Trophoblast cell (in vitro differentiated cells and primary cell): ENCODE results near the gene COPS2.

Experiments used
- DNase-seq, 2 donors: peaks; one replicate each; pipeline ENCODE4 v3.0.0-alpha.2; 2016
- H2AFZ ChIP-seq: 2 replicates; pipeline ENCODE4 v1.6.1; 2013; ENCODE audit warnings: low read length, moderate library complexity, mild to moderate bottlenecking; ENCODE audit not compliant: insufficient read depth, poor library complexity
- H2AK5ac ChIP-seq: 2 replicates; pipeline ENCODE4 v1.6.1; 2013; ENCODE audit warnings: mild to moderate bottlenecking, low read length
- H2BK120ac ChIP-seq: 2 replicates; pipeline ENCODE4 v1.6.1; 2013; ENCODE audit warnings: low read length, mild to moderate bottlenecking, moderate library complexity; ENCODE audit not compliant: insufficient read depth, poor library complexity
- H2BK12ac ChIP-seq: 2 replicates; pipeline ENCODE4 v1.6.1; 2013; ENCODE audit warnings: mild to moderate bottlenecking, low read length, moderate library complexity
- H2BK5ac ChIP-seq: 2 replicates; pipeline ENCODE4 v1.6.1; 2013; ENCODE audit warnings: low read length, low read depth, moderate library complexity, mild to moderate bottlenecking; ENCODE audit not compliant: poor library complexity
- H3K14ac ChIP-seq: 2 replicates; pipeline ENCODE4 v1.6.1; 2013; ENCODE audit warnings: mild to moderate bottlenecking, low read length
- H3K18ac ChIP-seq: 2 replicates; pipeline ENCODE4 v1.6.1; 2013; ENCODE audit warnings: mild to moderate bottlenecking, low read length
- H3K23ac ChIP-seq: 2 replicates; pipeline ENCODE4 v1.6.1; 2013; ENCODE audit warnings: low read length
- H3K27ac ChIP-seq: 2 replicates; pipeline ENCODE4 v1.5.1; 2013; ENCODE audit warnings: low read depth, mild to moderate bottlenecking, inconsistent platforms, low read length, moderate library complexity
- H3K27me3 ChIP-seq: 2 replicates; pipeline ENCODE4 v1.6.1; 2013; ENCODE audit warnings: inconsistent platforms, mild to moderate bottlenecking, low read length, moderate library complexity; ENCODE audit not compliant: insufficient read depth
- H3K36me3 ChIP-seq, 2 experiments: 1 replicate in 1 of 2; 2 replicates in 1 of 2; pipeline ENCODE4 v1.6.1; 2013; ENCODE audit warnings: low read length in 2 of 2, mild to moderate bottlenecking in 2 of 2, moderate library complexity in 1 of 2; ENCODE audit not compliant: insufficient read depth in 2 of 2, control insufficient read depth in 1 of 2
- H3K4ac ChIP-seq: 2 replicates; pipeline ENCODE4 v1.6.1; 2013; ENCODE audit warnings: low read depth, mild to moderate bottlenecking, low read length, moderate library complexity
- H3K4me1 ChIP-seq, 2 experiments: 1 replicate in 1 of 2; 2 replicates in 1 of 2; pipeline ENCODE4 v1.6.1; 2013; ENCODE audit warnings: low read length in 2 of 2, mild to moderate bottlenecking in 2 of 2, moderate library complexity in 1 of 2; ENCODE audit not compliant: insufficient read depth in 2 of 2, control insufficient read depth in 1 of 2
- H3K4me2 ChIP-seq: 2 replicates; pipeline ENCODE4 v1.6.1; 2013; ENCODE audit warnings: inconsistent platforms, mild to moderate bottlenecking, low read length, moderate library complexity
- H3K4me3 ChIP-seq: 2 replicates; pipeline ENCODE4 v1.5.1; 2013; ENCODE audit warnings: mild to moderate bottlenecking, low read depth, low read length, inconsistent platforms
- H3K79me1 ChIP-seq: one replicate; pipeline ENCODE4 v1.6.1; 2013; ENCODE audit warnings: low read length
- H3K79me2 ChIP-seq: 2 replicates; pipeline ENCODE4 v1.6.1; 2013; ENCODE audit warnings: low read length, mild to moderate bottlenecking; ENCODE audit not compliant: control insufficient read depth, insufficient read depth, poor library complexity
- H3K9ac ChIP-seq: 2 replicates; pipeline ENCODE4 v1.6.1; 2013; ENCODE audit warnings: mild to moderate bottlenecking, low read length
- H3K9me3 ChIP-seq: 2 replicates; pipeline ENCODE4 v1.6.1; 2013; ENCODE audit warnings: low read depth, mild to moderate bottlenecking, control low read depth, inconsistent platforms, low read length; ENCODE audit not compliant: insufficient read depth
- H4K12ac ChIP-seq: 2 replicates; pipeline ENCODE4 v1.6.1; 2013; ENCODE audit warnings: low read depth, mild to moderate bottlenecking, low read length, moderate library complexity
- H4K8ac ChIP-seq: 2 replicates; pipeline ENCODE4 v1.6.1; 2013; ENCODE audit warnings: low read depth, mild to moderate bottlenecking, low read length, moderate library complexity
- H4K91ac ChIP-seq: one replicate; pipeline ENCODE4 v1.6.1; 2013; ENCODE audit warnings: low read depth, mild to moderate bottlenecking, low read length, moderate library complexity
- WGBS: extraction: QIAGEN DNeasy Blood & Tissue Kit; methylation state at CpG from one replicate; pipeline ENCODE4 v1.1.7; 2013; ENCODE audit warnings: missing lambda C conversion rate; ENCODE audit not compliant: insufficient read length, insufficient coverage; ENCODE audit errors: extremely low coverage; 5-methylcytosine and 5-hydroxymethylcytosine counted together

Gene COPS2

DNA sequence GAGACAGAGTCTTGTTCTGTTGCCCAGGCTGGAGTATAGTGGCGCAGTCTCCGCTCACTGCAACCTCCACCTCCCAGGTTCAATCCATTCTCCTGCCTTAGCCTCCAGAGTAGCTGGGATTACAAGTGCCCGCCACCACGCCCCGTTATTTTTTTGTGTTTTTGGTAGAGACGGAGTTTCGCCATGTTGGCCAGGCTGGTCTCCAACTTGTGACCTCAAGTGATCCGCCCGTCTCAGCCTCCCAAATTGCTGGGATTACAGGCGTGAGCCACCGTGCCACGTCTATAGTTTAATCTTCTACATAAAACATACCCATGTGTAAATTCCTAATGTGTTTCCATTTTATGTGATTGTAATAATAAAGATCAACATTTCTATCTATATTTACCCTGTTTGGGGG, 16.4 kb upstream of the COPS2 start:
- peaks cover 2% of the 10 kb centered on the region for H3K79me2 ChIP-seq
- H2BK5ac ChIP-seq = no peak overlapping the region
- H3K4me2 ChIP-seq = no peak overlapping the region
- H4K12ac ChIP-seq = no peak overlapping the region
- H3K4ac ChIP-seq = no peak overlapping the region
- H4K8ac ChIP-seq = no peak overlapping the region
- no peaks in the 10 kb centered on the region for H3K4me1 ChIP-seq
- no peak overlapping the region for H3K14ac ChIP-seq
- H2AFZ ChIP-seq = no peak overlapping the region
- no peak overlapping the region for H3K4me3 ChIP-seq
- no peaks in the 10 kb centered on the region for H3K9me3 ChIP-seq
- H3K18ac ChIP-seq = no peak overlapping the region
- no peak for DNase-seq
- WGBS = no CpG with 5 or more reads among the region's 12 CpGs
- no peak overlapping the region for H3K23ac ChIP-seq
- no peak overlapping the region for H2AK5ac ChIP-seq
- H2BK12ac ChIP-seq = no peak overlapping the region
- no peak overlapping the region for H3K27ac ChIP-seq
- H2BK120ac ChIP-seq = no peak overlapping the region
- no peaks in the 10 kb centered on the region for H3K27me3 ChIP-seq
- no peak overlapping the region for H4K91ac ChIP-seq
- H3K36me3 ChIP-seq = no peaks in the 10 kb centered on the region
- H3K9ac ChIP-seq = no peak overlapping the region
- H3K79me1 ChIP-seq = peaks cover 2% of the 10 kb centered on the region

DNA sequence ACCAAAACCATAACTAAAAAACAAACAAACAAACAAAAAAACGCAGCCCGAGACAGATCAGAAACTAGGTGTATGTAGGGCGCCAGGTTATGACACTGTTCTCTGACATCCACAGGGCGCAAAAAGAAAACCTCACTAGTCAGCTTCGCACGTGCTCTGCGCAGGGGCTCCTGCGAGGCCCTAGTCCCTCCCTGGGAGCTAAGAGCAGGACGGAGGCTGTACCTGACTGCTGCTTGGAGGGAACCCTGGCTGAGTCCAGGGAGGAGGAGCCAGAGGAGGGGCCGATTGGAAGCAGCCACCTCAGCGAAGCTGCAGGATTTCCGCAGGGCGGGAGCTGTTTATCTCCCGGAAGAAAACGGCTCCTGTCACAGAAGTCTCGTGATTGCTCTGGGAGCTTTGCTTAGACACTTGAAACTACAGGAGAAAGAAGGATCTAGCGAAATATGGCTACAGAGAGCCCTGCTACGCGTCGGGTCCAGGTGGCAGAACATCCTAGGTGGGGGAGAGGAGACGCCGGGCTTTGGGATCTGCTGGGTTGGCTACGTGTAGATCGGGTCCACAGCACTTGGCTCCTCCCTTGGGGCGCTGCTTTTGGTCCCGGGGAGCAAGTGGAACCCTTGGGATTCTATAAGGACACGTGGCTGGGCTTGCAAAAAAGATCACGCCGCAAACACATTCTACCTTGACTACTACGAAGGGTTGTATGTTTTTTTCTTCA, 14.6 kb upstream of the COPS2 start, which contains the start of gene GALK2:
TSS of gene GALK2 (plus strand) at position 368 of the 718 bp plus-strand sequence. CDS start at position 444, 76 bp downstream.
- peak within 1 kb of the TSS; percentile 86 for H3K4me3 ChIP-seq
- no CpG with 5 or more reads among the region's 30 CpGs for WGBS

DNA sequence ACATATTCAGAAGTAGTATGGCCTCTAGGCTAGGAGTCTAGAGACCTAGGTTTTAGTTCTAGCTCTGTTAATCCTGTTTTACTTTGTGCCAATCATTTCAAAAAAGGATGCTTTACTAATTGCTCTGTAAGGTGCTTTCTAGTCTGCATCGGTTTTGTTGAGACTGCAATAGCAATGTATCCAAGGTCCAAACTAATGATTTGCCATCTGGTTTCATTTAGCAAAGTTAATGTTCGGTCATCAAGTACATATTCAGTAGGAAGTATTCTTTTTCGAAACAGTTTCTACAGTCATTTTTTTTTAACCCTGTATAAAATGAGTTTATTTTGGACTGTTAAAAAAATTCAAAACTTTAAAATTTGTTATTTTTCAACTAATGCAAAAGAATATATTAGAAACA, 12.6 kb upstream of the COPS2 start:
- no peak for DNase-seq
- Histone ChIP-seq H2AK5ac (no peak overlapping the region), H3K4me3 (no peak overlapping the region), H3K79me1 (peaks cover 2% of the 10 kb centered on the region), H3K9me3 (no peaks in the 10 kb centered on the region), H3K27ac (no peak overlapping the region), H3K79me2 (peaks cover 2% of the 10 kb centered on the region), H3K4me1 (no peaks in the 10 kb centered on the region), H2BK5ac (no peak overlapping the region), H3K4me2 (no peak overlapping the region), H2BK120ac (no peak overlapping the region), H3K36me3 (no peaks in the 10 kb centered on the region), H3K18ac (no peak overlapping the region), H3K23ac (no peak overlapping the region), H4K8ac (no peak overlapping the region), H2AFZ (no peak overlapping the region), H3K4ac (no peak overlapping the region), H2BK12ac (no peak overlapping the region), H3K14ac (no peak overlapping the region), H3K9ac (no peak overlapping the region), H3K27me3 (no peaks in the 10 kb centered on the region), H4K91ac (no peak overlapping the region), H4K12ac (no peak overlapping the region)
- no CpG with 5 or more reads among the region's 3 CpGs for WGBS

More for the DNA sequence above, 14.6 kb upstream of the COPS2 start, which contains the start of gene GALK2:
- H3K9ac ChIP-seq = peak within 1 kb of the TSS; percentile 90
- H4K91ac ChIP-seq = peak within 1 kb of the TSS; percentile 41
- H3K18ac ChIP-seq = peak within 1 kb of the TSS; percentile 69
- H2AFZ ChIP-seq = peak within 1 kb of the TSS; percentile 77
- no peaks in the 10 kb centered on the region for H3K4me1 ChIP-seq
- no peaks in the 10 kb centered on the region for H3K9me3 ChIP-seq
- peak within 1 kb of the TSS; percentile 53 for H3K27ac ChIP-seq
- no peaks in the 10 kb centered on the region for H3K27me3 ChIP-seq
- H3K79me2 ChIP-seq = peaks cover 2% of the 10 kb centered on the region
- H2BK5ac ChIP-seq = peak within 1 kb of the TSS; percentile 18
- peaks cover 2% of the 10 kb centered on the region for H3K79me1 ChIP-seq
- peak within 1 kb of the TSS; percentile 81 for H3K4me2 ChIP-seq
- no peak within 1 kb of the TSS for H3K23ac ChIP-seq
- H3K4ac ChIP-seq = no peak within 1 kb of the TSS
- peak within 1 kb of the TSS; percentile 88 for H4K8ac ChIP-seq
- H3K36me3 ChIP-seq = no peaks in the 10 kb centered on the region
- no peak within 1 kb of the TSS for H2BK12ac ChIP-seq
- no peak within 1 kb of the TSS for H2BK120ac ChIP-seq
- DNase-seq = peak; percentile 91 to 93
- peak within 1 kb of the TSS; percentile 41 for H3K14ac ChIP-seq
- no peak within 1 kb of the TSS for H2AK5ac ChIP-seq
- peak within 1 kb of the TSS; percentile 28 for H4K12ac ChIP-seq

DNA sequence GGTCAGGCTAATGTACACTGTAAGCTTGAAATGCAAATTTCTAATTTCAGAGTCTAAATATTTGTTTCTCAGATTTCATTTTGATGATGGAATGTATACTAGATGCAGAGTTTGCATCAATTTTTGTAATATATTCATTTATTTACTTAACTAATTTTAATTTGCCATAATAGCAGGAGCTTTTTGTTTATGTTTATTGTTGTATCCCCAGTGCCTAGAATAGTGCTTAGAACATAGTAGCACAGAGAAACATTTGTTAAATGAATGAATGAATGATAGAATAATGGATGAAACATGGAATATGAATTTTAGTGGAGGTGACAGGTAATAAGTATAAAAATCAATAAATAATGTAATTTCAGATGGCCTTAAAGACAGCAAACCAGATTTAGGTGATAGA, 9.5 kb upstream of the COPS2 start:
- H3K14ac ChIP-seq = no peak overlapping the region
- no peak for DNase-seq
- H3K4me1 ChIP-seq = no peaks in the 10 kb centered on the region
- peaks cover 0 to 2% of the 10 kb centered on the region in 2 experiments for H3K36me3 ChIP-seq
- H3K4ac ChIP-seq = no peak overlapping the region
- no peak overlapping the region for H3K18ac ChIP-seq
- no peak overlapping the region for H2BK12ac ChIP-seq
- no peak overlapping the region for H3K4me3 ChIP-seq
- no peak overlapping the region for H3K4me2 ChIP-seq
- no peak overlapping the region for H4K8ac ChIP-seq
- H2AFZ ChIP-seq = no peak overlapping the region
- H3K9ac ChIP-seq = no peak overlapping the region
- H4K91ac ChIP-seq = no peak overlapping the region
- no peak overlapping the region for H2AK5ac ChIP-seq
- H4K12ac ChIP-seq = no peak overlapping the region
- H2BK5ac ChIP-seq = no peak overlapping the region
- no peaks in the 10 kb centered on the region for H3K9me3 ChIP-seq
- H3K27ac ChIP-seq = no peak overlapping the region
- no peaks in the 10 kb centered on the region for H3K79me2 ChIP-seq
- H3K23ac ChIP-seq = no peak overlapping the region
- no peaks in the 10 kb centered on the region for H3K27me3 ChIP-seq
- no peaks in the 10 kb centered on the region for H3K79me1 ChIP-seq
- no peak overlapping the region for H2BK120ac ChIP-seq
